Activated naive CD8-positive, alpha-beta T cell treated with anti-CD3 and anti-CD28 coated beads, Interleukin-2, amount 50 U/mL, for 24 hours (primary cell): ENCODE results near the gene HIVEP3.

ENCODE experiments used
- ATAC-seq: fragments of 150-1000 bp; cut with Tn5 transposase; one replicate; pipeline ENCODE4 v1.10.0; 2021
- DNase-seq: peaks from one replicate; pipeline ENCODE4 v3.0.0; 2021
- H3K27ac Mint-ChIP-seq: one replicate; pipeline ENCODE4 v1.8.0; 2021; ENCODE audit warnings: mild to moderate bottlenecking, mixed read lengths
- H3K27me3 Mint-ChIP-seq: one replicate; pipeline ENCODE4 v1.8.0; 2021; ENCODE audit warnings: mixed read lengths
- H3K36me3 Mint-ChIP-seq: one replicate; pipeline ENCODE4 v1.8.0; 2021; ENCODE audit warnings: low read depth, mixed read lengths
- H3K4me1 Mint-ChIP-seq: one replicate; pipeline ENCODE4 v1.8.0; 2021; ENCODE audit warnings: mixed read lengths
- H3K4me3 Mint-ChIP-seq: one replicate; pipeline ENCODE4 v1.8.0; 2021; ENCODE audit warnings: mild to moderate bottlenecking, moderate library complexity, mixed read lengths
- H3K9me3 Mint-ChIP-seq: one replicate; pipeline ENCODE4 v1.8.0; 2021; ENCODE audit warnings: mixed read lengths

Gene HIVEP3

GRCh38 chr1:41914516-41914915, 4.2 kb downstream of the HIVEP3 start:
- H3K9me3 Mint-ChIP-seq = peaks cover 4% of the 10 kb centered on the region
- H3K36me3 Mint-ChIP-seq = no peaks in the 10 kb centered on the region
- DNase-seq (no peak), ATAC-seq (no peak)
- H3K27ac Mint-ChIP-seq = no peak overlapping the region
- H3K4me1 Mint-ChIP-seq = peaks cover 59% of the 10 kb centered on the region
- H3K4me3 Mint-ChIP-seq = no peak overlapping the region
- H3K27me3 Mint-ChIP-seq = no peaks in the 10 kb centered on the region

- Mint-ChIP-seq H3K27ac (no peak overlapping the region), H3K4me1 (peaks cover 45% of the 10 kb centered on the region)
Measured at GRCh38 chr1:41913014-41913413, 5.7 kb downstream of the HIVEP3 start.

GRCh38 chr1:41908288-41908895, 10.3 kb downstream of the HIVEP3 start:
- ATAC-seq = peak; percentile 36
- no peaks in the 10 kb centered on the region for H3K27me3 Mint-ChIP-seq
- no peak overlapping the region for H3K4me3 Mint-ChIP-seq

More at GRCh38 chr1:41913014-41913413, 5.7 kb downstream of the HIVEP3 start:
- Mint-ChIP-seq H3K27me3 (no peaks in the 10 kb centered on the region), H3K4me3 (no peak overlapping the region), H3K36me3 (no peaks in the 10 kb centered on the region), H3K9me3 (peaks cover 12% of the 10 kb centered on the region)
- ATAC-seq (no peak), DNase-seq (no peak)

GRCh38 chr1:41907446-41907845, 11.3 kb downstream of the HIVEP3 start:
- no peak for ATAC-seq
- Mint-ChIP-seq H3K9me3 (peaks cover 12% of the 10 kb centered on the region), H3K27ac (no peak overlapping the region), H3K4me3 (no peak overlapping the region), H3K27me3 (no peaks in the 10 kb centered on the region), H3K36me3 (no peaks in the 10 kb centered on the region), H3K4me1 (peaks cover 13% of the 10 kb centered on the region)
- no peak for DNase-seq

More at GRCh38 chr1:41908288-41908895, 10.3 kb downstream of the HIVEP3 start:
- no peak overlapping the region for H3K27ac Mint-ChIP-seq
- no peaks in the 10 kb centered on the region for H3K36me3 Mint-ChIP-seq
- H3K4me1 Mint-ChIP-seq = peaks cover 10% of the 10 kb centered on the region
- DNase-seq = no peak
- H3K9me3 Mint-ChIP-seq = peaks cover 12% of the 10 kb centered on the region

- Mint-ChIP-seq H3K27me3 (no peaks in the 10 kb centered on the region), H3K27ac (no peak overlapping the region), H3K4me3 (no peak overlapping the region), H3K9me3 (peaks cover 12% of the 10 kb centered on the region), H3K36me3 (no peaks in the 10 kb centered on the region), H3K4me1 (peaks cover 15% of the 10 kb centered on the region)
- no peak for ATAC-seq
- DNase-seq = no peak
Measured at GRCh38 chr1:41906943-41907342, 11.8 kb downstream of the HIVEP3 start.

GRCh38 chr1:41905093-41905675, 13.5 kb downstream of the HIVEP3 start:
- Mint-ChIP-seq H3K4me3 (no peak overlapping the region), H3K27ac (no peak overlapping the region), H3K9me3 (peaks cover 9% of the 10 kb centered on the region), H3K36me3 (no peaks in the 10 kb centered on the region), H3K27me3 (no peaks in the 10 kb centered on the region), H3K4me1 (peaks cover 25% of the 10 kb centered on the region)
- ATAC-seq = no peak
- DNase-seq = no peak

DNA sequence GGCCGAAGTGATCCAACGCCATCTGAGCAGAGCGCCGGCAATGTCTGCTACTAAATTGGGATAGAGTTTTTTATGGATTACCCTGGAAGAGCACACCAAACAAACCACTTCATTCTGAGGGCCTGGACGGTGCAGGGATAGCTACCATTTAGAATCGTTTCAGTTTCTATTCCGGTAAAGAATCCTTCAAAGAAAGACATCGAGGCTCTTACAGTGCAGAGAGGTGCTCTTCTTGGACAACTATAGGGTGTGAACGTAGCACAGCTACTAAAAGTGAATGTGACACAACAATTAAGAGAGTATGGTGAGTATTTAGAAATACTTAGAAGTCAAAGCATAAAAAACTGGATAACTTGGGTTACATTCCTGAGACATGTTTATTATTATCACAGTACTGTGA, 16.1 kb downstream of the HIVEP3 start:
- H3K36me3 Mint-ChIP-seq = no peaks in the 10 kb centered on the region
- H3K4me1 Mint-ChIP-seq = peaks cover 41% of the 10 kb centered on the region
- no peaks in the 10 kb centered on the region for H3K9me3 Mint-ChIP-seq

GRCh38 chr1:41902159-41902577, 16.6 kb downstream of the HIVEP3 start:
- no peaks in the 10 kb centered on the region for H3K36me3 Mint-ChIP-seq
- no peaks in the 10 kb centered on the region for H3K27me3 Mint-ChIP-seq
- H3K4me3 Mint-ChIP-seq = no peak overlapping the region
- DNase-seq = no peak
- ATAC-seq = no peak
- no peak overlapping the region for H3K27ac Mint-ChIP-seq
- H3K9me3 Mint-ChIP-seq = no peaks in the 10 kb centered on the region
- peaks cover 46% of the 10 kb centered on the region for H3K4me1 Mint-ChIP-seq

More for the DNA sequence above, 16.1 kb downstream of the HIVEP3 start:
- Mint-ChIP-seq H3K4me3 (no peak overlapping the region), H3K27me3 (no peaks in the 10 kb centered on the region), H3K27ac (no peak overlapping the region)
- DNase-seq (no peak), ATAC-seq (no peak)

- Mint-ChIP-seq H3K36me3 (no peaks in the 10 kb centered on the region), H3K27ac (no peak overlapping the region), H3K4me3 (no peak overlapping the region), H3K27me3 (no peaks in the 10 kb centered on the region), H3K9me3 (no peaks in the 10 kb centered on the region), H3K4me1 (peaks cover 51% of the 10 kb centered on the region)
- DNase-seq (no peak), ATAC-seq (no peak)
Measured at GRCh38 chr1:41901551-41901950, 17.2 kb downstream of the HIVEP3 start.

DNA sequence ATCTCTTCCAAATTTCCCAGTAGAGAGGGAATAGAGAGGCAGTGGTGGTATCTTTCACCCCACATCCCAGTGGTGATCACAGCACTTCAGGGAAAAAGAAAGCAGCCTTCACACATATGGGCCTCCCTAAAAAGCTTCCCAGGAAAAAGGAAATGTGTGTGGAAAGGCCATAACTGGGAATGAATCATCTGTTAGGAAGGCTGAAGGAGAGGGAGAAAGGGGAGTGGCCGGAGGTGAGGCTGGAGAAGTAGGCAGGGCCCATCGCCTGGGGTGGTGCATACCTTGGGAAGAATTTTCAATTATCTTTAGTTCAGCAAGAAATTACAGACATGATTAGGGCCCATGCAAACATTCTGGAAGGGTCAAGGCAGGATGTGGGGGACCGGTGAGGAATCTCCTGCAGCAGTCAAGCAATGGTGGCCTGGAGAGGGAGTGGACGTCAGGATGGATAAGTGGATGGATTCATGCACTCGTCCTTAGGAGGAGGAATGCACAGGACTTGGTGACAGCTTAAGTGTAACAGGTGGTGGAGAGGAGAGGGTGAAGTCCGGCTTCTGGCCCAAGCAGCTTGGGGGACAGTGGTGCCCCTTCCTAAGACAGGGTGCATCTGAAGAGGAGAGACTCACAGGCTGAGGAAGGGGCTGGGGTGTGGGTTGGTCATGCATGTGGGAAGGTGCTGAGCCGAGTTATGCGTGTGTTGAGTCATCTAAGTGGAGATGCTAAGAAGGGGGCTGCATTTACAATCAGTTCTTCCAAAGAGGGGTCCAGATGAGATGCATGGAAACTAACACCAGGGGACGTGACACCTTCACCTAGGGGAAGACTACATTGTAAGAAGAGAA, 17.9 kb downstream of the HIVEP3 start:
- H3K4me1 Mint-ChIP-seq = peaks cover 51% of the 10 kb centered on the region
- no peaks in the 10 kb centered on the region for H3K36me3 Mint-ChIP-seq
- H3K4me3 Mint-ChIP-seq = no peak overlapping the region
- H3K27me3 Mint-ChIP-seq = no peaks in the 10 kb centered on the region
- H3K9me3 Mint-ChIP-seq = no peaks in the 10 kb centered on the region
- no peak for ATAC-seq
- no peak for DNase-seq
- no peak overlapping the region for H3K27ac Mint-ChIP-seq

DNA sequence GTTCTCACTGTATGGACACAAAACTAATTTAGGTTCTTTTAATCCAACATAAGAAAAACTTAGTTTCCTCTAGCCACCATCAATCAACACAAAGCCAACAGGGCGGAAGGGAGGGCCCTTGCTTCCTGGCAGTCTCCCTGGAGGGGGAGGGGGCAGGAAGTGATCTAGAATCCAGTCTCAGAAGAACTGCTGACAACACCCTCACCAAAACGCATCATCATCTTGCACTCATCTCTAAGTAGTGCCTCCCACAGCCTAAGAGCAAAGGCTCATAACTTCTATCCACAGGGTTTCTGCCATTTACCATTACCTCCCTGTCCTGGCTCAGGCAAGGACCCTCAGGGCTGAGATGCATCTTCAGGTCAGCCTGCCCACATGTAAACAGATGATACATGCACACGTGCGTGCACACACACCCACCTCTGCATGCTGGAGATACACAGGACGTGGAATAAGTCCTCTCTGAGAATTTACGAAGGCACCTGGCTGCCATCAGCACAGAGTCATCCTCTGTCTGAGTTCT, 20.5 kb downstream of the HIVEP3 start:
- Mint-ChIP-seq H3K27ac (peak overlapping the region; percentile 70), H3K4me1 (peaks cover 63% of the 10 kb centered on the region), H3K9me3 (no peaks in the 10 kb centered on the region), H3K27me3 (no peaks in the 10 kb centered on the region), H3K36me3 (no peaks in the 10 kb centered on the region), H3K4me3 (peak overlapping the region; percentile 47)
- DNase-seq = peak; percentile 62
- peak; percentile 81 for ATAC-seq

- Mint-ChIP-seq H3K4me1 (peaks cover 62% of the 10 kb centered on the region), H3K9me3 (no peaks in the 10 kb centered on the region), H3K27me3 (no peaks in the 10 kb centered on the region), H3K27ac (no peak overlapping the region), H3K36me3 (no peaks in the 10 kb centered on the region), H3K4me3 (no peak overlapping the region)
- no peak for ATAC-seq
- no peak for DNase-seq
Measured at GRCh38 chr1:41895552-41895951, 23.2 kb downstream of the HIVEP3 start.

GRCh38 chr1:41894808-41895483, 23.8 kb downstream of the HIVEP3 start:
- Mint-ChIP-seq H3K27ac (peak overlapping the region; percentile 50), H3K36me3 (no peaks in the 10 kb centered on the region), H3K27me3 (no peaks in the 10 kb centered on the region), H3K9me3 (no peaks in the 10 kb centered on the region), H3K4me3 (no peak overlapping the region), H3K4me1 (peaks cover 62% of the 10 kb centered on the region)
- DNase-seq (no peak), ATAC-seq (no peak)

DNA sequence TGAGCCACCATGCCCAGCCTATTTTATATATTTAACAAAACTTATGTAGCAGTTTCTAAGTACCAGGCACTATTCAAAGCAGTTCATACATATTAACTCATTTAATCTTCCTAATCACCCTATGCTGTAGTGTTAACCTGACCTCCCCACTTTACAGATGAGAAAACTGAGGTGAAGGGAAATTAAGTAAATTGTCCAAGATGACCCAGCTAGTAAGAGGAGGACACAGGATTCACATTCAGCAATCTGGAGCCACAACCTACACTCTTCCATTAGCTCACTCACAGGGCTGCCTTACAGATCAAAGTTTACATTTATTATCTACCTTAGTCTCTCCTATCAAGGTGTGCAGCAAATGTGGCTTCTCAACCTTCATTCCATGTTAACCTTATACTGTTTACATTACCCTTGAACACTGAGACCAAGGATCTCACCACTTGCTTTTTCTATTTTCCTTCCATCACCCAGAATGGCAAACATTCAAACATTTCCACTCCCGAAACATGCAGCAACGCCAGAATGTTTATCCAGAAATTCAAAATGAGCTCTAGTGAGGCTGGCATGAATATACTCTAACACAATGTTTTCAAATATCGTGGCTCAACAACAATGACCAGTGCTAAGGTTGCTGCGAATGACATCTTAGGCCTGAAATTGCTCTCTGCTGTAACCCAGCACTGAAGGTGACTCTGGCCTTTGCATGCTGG, 24.5 kb downstream of the HIVEP3 start:
- DNase-seq = no peak
- Mint-ChIP-seq H3K27me3 (no peaks in the 10 kb centered on the region), H3K27ac (no peak overlapping the region), H3K9me3 (no peaks in the 10 kb centered on the region), H3K4me3 (no peak overlapping the region), H3K36me3 (no peaks in the 10 kb centered on the region), H3K4me1 (peaks cover 60% of the 10 kb centered on the region)
- no peak for ATAC-seq
